Activated CD8-positive, alpha-beta T cell treated with anti-CD3 and anti-CD28 coated beads for 36 hours (primary cell): Measurements from ENCODE around the gene AGFG1. TPM values are rescaled to one million over a fixed set of nuclear protein-coding genes. Genes with fewer than 3 reads are reported as not detected.

Experiments
- ATAC-seq: fragments of 200-7000 bp; cut with Tn5 transposase; one replicate; pipeline ENCODE4 v1.10.0; 2021; ENCODE audit warnings: mild to moderate bottlenecking, moderate library complexity
- CTCF ChIA-PET: fragments of 350-600 bp; sonication (Branson Sonifier 250); formaldehyde crosslinking; loops from one replicate; lab custom pipeline; 2021; ENCODE audit warnings: antibody characterized with exemption; lab: Charles Lee
- POLR2A ChIA-PET: fragments of 350-600 bp; sonication (Branson Sonifier 250); formaldehyde crosslinking; loops from one replicate; lab custom pipeline; 2021; ENCODE audit warnings: antibody characterized with exemption; lab: Charles Lee
- DNase-seq: peaks from one replicate; pipeline ENCODE4 v3.0.0-alpha.2; 2020
- H3K27ac Mint-ChIP-seq: one replicate; pipeline ENCODE4 v1.8.0; 2021; ENCODE audit warnings: mild to moderate bottlenecking, mixed read lengths
- H3K27me3 Mint-ChIP-seq: one replicate; pipeline ENCODE4 v1.8.0; 2021; ENCODE audit warnings: mixed read lengths
- H3K36me3 Mint-ChIP-seq: one replicate; pipeline ENCODE4 v1.8.0; 2021; ENCODE audit warnings: low read depth, mixed read lengths
- H3K4me1 Mint-ChIP-seq: one replicate; pipeline ENCODE4 v1.8.0; 2021; ENCODE audit warnings: low read depth, mixed read lengths
- H3K4me3 Mint-ChIP-seq: one replicate; pipeline ENCODE4 v1.8.0; 2021; ENCODE audit warnings: mild to moderate bottlenecking, moderate library complexity, mixed read lengths
- H3K9me3 Mint-ChIP-seq: one replicate; pipeline ENCODE4 v1.8.0; 2021; ENCODE audit warnings: mixed read lengths
- intact Hi-C: fragments of 100-400 bp; cut with micrococcal nuclease; formaldehyde crosslinking; loops from one replicate; pipeline ENCODE4 v1.10.0; 2022
- total RNA-seq, 2 experiments: library from RNA; stranded (reverse); gene quantifications; one replicate each; pipeline ENCODE4 v1.2.3, GENCODE V29; 2021
- TF ChIP-seq, protein P1 (sequence below): fragments of 200-600 bp; IDR thresholded peaks from one replicate; pipeline ENCODE4 v1.8.0; 2022; ENCODE audit warnings: antibody characterized with exemption, mild to moderate bottlenecking

Gene AGFG1
- total RNA-seq, 2 experiments from 2014 or later, result 117 to 119 TPM

GRCh38 chr2:227450311-227450841 lies 21.6 kb upstream of the AGFG1 start:
- no peak overlapping the region for H3K4me3 Mint-ChIP-seq
- intact Hi-C loops, result no loop called here
- H3K27ac Mint-ChIP-seq, result no peak overlapping the region
- ATAC-seq, result no peak
- ChIA-PET POLR2A (no interaction called here), CTCF (interaction anchor here (1.0 to 1.9 kb wide), 3 partner anchors 17 to 44 kb away, joined by 3 to 5 read pairs (median 4); no protein-coding TSS in a partner anchor)
- no peak for DNase-seq
- peaks cover 19% of the 10 kb centered on the region for H3K4me1 Mint-ChIP-seq
- H3K9me3 Mint-ChIP-seq, result no peaks in the 10 kb centered on the region
- TF ChIP-seq, protein P1, sequence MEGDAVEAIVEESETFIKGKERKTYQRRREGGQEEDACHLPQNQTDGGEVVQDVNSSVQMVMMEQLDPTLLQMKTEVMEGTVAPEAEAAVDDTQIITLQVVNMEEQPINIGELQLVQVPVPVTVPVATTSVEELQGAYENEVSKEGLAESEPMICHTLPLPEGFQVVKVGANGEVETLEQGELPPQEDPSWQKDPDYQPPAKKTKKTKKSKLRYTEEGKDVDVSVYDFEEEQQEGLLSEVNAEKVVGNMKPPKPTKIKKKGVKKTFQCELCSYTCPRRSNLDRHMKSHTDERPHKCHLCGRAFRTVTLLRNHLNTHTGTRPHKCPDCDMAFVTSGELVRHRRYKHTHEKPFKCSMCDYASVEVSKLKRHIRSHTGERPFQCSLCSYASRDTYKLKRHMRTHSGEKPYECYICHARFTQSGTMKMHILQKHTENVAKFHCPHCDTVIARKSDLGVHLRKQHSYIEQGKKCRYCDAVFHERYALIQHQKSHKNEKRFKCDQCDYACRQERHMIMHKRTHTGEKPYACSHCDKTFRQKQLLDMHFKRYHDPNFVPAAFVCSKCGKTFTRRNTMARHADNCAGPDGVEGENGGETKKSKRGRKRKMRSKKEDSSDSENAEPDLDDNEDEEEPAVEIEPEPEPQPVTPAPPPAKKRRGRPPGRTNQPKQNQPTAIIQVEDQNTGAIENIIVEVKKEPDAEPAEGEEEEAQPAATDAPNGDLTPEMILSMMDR, result no peak
- H3K27me3 Mint-ChIP-seq, result no peaks in the 10 kb centered on the region
- H3K36me3 Mint-ChIP-seq, result no peaks in the 10 kb centered on the region

DNA sequence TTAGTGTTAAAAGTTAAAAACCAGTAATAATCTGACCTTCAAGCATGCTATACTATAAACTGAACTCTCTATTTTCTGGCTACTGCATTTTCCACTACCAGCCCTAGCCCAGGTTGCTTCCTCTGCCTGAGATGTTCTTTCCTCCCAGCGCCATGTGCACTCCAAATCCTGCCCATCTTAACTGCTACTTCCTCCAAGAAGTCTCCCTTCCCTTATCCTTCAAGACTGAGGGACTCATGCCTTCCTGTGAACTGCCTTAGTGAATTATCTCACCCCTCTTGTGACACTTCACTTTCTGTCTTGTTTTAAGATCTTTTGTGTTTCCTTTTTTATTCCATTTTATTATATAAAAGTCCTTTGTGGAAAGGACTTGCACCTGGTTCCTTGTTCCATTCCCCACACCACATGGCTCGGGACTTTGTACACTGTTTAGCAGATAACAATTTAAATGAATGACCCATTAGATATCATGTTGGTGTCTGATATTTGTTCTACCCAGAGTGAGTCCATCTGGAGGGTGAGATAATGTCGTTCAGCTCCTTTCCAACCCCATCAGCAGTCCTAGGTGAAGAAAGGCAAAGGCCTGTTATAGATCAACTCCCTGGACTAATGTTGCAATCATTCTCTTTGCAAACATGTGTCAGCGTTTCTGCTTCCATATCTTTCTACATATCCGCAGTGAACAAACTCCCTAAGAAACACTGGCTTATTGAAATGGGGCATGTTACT lies 20.9 kb upstream of the AGFG1 start:
- H3K27me3 Mint-ChIP-seq, result no peaks in the 10 kb centered on the region
- H3K4me1 Mint-ChIP-seq, result peaks cover 21% of the 10 kb centered on the region
- TF ChIP-seq, protein P1, result no peak
- H3K36me3 Mint-ChIP-seq, result no peaks in the 10 kb centered on the region
- ChIA-PET POLR2A (no interaction called here), CTCF (interaction anchor here (1.4 to 1.9 kb wide), 2 partner anchors 20 to 45 kb away, joined by 4 to 5 read pairs; no protein-coding TSS in a partner anchor)
- intact Hi-C loops, result no loop called here
- no peak overlapping the region for H3K4me3 Mint-ChIP-seq
- ATAC-seq (no peak), DNase-seq (no peak)
- no peak overlapping the region for H3K27ac Mint-ChIP-seq
- no peaks in the 10 kb centered on the region for H3K9me3 Mint-ChIP-seq

DNA sequence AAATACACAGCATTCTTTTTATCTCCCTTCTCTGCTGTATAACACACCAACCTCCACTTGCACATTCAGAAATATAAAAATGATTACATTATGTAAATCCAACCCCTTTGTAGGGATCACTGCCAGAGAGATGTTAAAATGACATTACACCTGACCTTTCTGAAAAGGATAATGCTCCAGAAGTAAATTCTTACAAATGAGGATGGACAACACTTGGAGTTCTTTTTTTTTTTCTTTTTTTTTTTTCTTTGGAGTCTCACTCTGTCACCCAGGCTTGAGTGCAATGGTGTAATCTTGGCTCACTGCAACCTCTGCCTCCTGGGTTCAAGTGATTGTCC lies 20.3 kb upstream of the AGFG1 start:
- POLR2A ChIA-PET, result no interaction called here
- CTCF ChIA-PET, result interaction anchor here (1.9 kb wide), 1 partner anchor 45 kb away, joined by 5 read pairs; no protein-coding TSS in a partner anchor

GRCh38 chr2:227453810-227454209 lies 18.1 kb upstream of the AGFG1 start:
- CTCF ChIA-PET, result no interaction called here

More for the DNA sequence above, 20.3 kb upstream of the AGFG1 start:
- no peaks in the 10 kb centered on the region for H3K36me3 Mint-ChIP-seq
- no peak for DNase-seq
- no peak for ATAC-seq
- intact Hi-C loops, result no loop called here
- no peaks in the 10 kb centered on the region for H3K9me3 Mint-ChIP-seq
- H3K4me3 Mint-ChIP-seq, result no peak overlapping the region
- peaks cover 26% of the 10 kb centered on the region for H3K4me1 Mint-ChIP-seq
- no peaks in the 10 kb centered on the region for H3K27me3 Mint-ChIP-seq
- TF ChIP-seq, protein P1, result no peak
- H3K27ac Mint-ChIP-seq, result no peak overlapping the region

More at GRCh38 chr2:227453810-227454209, 18.1 kb upstream of the AGFG1 start:
- H3K27ac Mint-ChIP-seq, result no peak overlapping the region
- H3K4me3 Mint-ChIP-seq, result no peak overlapping the region
- DNase-seq (no peak), ATAC-seq (no peak)
- no peaks in the 10 kb centered on the region for H3K27me3 Mint-ChIP-seq
- POLR2A ChIA-PET, result interaction anchor here (0.6 kb wide), 1 partner anchor 114 kb away, joined by 3 read pairs; no protein-coding TSS in a partner anchor
- H3K4me1 Mint-ChIP-seq, result peaks cover 42% of the 10 kb centered on the region
- H3K36me3 Mint-ChIP-seq, result no peaks in the 10 kb centered on the region
- intact Hi-C loops, result no loop called here
- TF ChIP-seq, protein P1, result no peak
- no peaks in the 10 kb centered on the region for H3K9me3 Mint-ChIP-seq
